ENCODE data around the gene SOX15.

The SOX15 gene

GRCh38 chr17:7557775-7558543, 31.9 kb downstream of the SOX15 start:
- DNase-seq (ENCODE audit: low read depth): peak; percentile 68

GRCh38 chr17:7557147-7557764, 32.6 kb downstream of the SOX15 start:
- no peak for DNase-seq (ENCODE audit: low read depth)

DNA sequence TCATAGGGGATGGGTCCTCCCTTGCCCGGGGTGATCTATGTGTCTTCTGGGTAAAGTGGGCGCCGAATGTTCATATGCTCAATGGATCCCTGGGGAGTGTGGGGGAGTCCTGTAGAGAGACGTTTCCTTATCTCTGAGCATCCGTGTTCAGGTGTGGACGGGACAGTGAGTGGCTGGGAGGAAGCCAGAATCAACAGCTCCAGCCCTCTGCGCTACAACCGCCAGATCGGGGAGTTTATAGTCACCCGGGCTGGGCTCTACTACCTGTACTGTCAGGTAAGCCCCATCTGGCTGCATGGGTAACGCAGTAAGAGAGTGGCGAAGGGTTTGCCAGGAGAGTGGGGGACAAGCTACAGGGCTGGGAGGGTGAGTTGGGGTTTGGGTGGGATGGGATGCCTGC, 33.3 kb downstream of the SOX15 start:
- DNase-seq (ENCODE audit: low read depth): no peak

DNA sequence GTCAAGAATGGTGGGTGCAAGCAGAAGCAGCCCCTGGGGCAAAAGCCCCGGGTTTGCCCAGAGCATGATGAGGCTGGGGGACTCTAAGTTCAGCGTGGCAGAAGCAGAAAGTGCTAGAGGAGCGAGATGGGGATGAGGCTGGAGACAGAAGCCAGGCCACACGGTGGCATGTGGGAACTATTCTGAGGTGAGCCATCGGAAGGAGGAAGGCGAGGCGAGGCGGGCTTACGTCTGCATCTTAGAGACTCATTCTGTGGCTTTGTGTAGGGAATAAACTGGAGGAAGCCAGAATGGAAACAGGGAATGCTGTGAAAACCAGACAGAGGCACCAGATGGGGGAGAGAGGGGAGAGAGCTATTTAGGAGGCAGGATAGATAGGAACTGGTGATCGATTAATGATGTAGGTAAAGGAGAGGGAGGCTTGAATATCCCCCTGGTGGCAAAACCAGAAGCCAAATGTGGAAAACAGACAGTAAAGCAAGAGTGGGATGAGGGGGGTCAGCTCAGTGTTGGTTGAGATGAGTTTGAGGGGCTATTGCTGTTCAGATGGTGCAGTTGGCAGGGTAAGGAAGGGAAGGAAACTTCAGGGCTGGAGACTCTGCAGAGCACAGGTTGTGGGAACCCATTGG, 34.5 kb downstream of the SOX15 start:
- no peak for DNase-seq (ENCODE audit: low read depth)

DNA sequence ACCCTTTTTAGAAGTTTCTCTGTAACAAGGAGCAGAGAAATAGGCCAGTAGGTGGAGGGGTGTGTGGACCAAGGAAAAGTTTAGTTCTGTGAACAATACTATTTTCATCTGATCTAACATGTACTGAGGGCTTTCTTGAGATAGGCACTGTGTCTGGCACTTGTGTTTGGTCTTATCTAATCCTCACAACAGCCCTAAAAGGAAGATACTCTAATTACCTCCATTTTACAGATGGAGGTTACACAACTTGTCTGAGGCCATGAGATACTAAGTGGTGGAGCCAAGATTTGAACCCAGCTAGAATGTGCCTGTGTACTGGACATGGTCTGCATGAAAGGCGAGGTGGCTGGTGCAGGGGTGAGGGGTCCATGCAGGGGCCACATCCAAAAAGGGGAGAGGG, 36.5 kb downstream of the SOX15 start:
- no peak for DNase-seq (ENCODE audit: low read depth)

DNA sequence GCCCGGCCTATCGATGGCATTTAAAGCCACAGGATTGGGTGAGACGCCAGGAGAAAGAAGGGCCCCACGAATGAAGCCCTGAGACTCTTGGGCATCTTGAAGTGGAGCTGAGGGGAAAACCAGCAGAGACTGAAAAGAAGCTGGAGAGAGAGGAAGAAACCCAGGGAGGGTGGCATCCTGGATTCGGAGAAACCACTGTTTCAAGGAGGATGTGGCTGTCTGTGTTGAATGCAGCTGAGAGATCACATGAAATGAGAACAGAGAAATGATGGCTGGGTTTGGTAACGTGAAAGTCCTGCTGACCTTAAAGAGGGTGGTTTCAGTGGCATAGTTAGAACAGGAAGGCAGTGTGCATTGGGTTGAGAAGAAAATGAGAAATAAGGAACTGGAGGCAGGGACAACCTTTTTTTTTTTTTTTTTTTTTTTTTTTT, 37.3 kb downstream of the SOX15 start:
- no peak for DNase-seq (ENCODE audit: low read depth)

DNA sequence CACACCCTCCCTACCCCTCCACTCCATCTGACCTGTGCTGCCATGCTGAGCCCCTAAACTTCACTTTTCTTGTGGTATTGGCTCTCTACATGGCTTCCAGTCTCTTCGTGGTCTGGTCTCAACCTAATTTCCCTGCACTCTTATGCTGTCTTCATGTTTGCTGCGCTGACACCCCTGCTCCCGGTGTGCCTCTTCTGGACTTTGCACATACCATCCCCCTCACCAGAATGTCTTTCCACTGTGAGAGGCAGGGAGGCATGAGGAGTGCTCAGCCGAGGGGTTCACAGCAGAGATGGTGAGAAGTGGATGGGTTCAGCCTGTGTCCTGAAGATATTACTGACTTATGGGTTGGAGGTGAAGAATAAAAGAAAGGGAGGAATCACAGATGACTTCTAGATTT, 38.5 kb downstream of the SOX15 start:
- no peak for DNase-seq (ENCODE audit: low read depth)

DNA sequence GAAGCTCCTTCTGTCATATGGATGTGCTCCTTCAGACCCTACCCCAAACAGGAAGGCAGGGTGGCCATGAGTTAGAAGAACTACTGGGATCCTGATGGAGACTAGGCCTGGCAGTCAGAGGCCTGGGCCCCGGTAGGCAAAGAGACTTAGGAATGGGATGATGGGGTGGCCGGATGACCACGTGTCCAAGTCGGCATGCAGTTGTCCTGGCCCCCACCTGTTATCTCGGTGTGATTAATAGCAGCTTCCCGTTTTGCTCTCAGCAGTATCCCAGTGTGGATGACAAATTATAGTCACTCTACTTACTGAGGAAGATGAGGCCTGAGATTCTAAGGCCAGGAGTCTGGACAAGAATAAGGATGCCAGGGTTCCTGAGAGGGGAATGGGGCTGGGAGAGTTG, 39.5 kb downstream of the SOX15 start:
- DNase-seq (ENCODE audit: low read depth): no peak

DNA sequence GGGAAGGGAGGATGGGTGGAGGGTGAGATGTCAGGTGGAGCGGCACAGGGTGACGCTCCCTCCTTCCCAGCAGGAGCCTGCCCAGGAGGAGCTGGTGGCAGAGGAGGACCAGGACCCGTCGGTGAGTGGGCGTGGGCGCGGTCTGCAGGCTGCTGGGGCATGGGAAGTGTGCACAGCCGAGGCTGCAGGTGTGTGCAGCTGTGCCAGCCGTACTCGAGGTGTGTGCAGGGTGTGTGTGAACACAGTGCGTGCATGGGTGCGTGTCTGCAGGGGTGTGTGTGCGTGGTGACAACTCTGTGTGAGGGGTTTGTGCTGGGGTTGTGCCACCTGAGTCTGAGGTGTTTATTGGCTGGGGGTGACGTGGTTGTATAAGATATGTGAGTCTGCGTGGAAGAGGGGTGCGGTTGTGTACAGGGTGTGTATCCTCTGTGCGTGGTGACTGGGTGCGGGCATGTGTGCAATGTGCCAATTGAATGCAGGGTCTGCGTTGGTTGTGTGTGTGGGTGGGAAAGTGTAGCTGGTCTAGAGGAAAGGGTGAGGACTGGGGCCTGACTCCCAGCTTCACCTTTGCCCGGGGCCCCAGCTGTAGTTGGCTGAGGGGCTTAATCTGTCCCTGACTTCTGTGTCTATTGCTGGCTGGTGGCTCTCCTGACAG, 40.4 kb downstream of the SOX15 start:
- DNase-seq (ENCODE audit: low read depth): no peak

- DNase-seq (ENCODE audit: low read depth): no peak
Observed at GRCh38 chr17:7548585-7549400, 41.1 kb downstream of the SOX15 start, which contains the start of gene TNFSF12. TSS of gene TNFSF12 (plus strand) at chr17:7549058. CDS start at chr17:7549154, 96 bp downstream.

DNA sequence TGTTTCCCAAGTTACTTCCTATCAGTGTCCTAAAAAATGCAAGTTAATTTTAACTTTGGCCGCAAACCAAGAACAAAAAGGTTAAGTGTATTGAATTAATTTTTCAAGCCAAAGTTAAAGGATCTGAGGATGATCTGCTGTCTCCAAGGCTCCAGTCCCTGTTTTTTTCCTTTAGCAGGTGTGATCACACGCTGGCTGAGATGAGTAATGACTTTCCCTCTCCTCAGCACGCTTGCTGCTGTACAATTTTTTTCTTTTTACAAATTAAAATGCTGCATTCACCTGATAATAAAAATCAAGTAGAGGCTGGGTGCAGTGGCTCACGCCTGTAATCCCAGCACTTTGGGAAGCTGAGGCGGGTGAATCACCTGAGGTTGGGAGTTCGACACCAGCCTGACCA, 45.0 kb downstream of the SOX15 start:
- no peak for DNase-seq (ENCODE audit: low read depth)

DNA sequence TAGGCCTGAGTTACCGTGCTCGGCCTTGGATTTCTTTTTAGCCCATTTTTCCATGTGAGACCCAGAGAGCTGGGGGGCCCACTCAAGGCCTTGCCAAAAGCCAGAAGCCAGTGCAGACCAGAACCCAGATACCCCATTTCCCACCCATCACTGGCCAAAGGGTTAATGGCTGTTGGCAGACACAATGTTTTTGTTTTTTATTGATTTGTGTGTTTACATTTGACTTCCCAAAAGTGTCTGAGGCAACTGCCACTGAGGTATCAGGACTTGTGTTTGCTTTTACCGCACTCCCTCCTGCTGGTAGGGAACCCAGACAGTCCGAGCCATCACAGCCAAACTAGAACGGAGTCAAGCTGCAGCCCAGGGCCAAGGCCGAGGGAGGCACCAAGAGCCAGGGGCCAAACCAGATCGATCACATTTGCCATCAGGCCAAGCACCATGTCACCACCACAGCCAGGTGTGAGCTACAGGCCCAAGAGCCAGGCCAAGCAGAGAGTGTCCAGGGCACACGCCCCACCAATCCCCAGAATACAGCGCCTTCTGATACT, 48.7 kb downstream of the SOX15 start:
- DNase-seq (ENCODE audit: low read depth): no peak

DNA sequence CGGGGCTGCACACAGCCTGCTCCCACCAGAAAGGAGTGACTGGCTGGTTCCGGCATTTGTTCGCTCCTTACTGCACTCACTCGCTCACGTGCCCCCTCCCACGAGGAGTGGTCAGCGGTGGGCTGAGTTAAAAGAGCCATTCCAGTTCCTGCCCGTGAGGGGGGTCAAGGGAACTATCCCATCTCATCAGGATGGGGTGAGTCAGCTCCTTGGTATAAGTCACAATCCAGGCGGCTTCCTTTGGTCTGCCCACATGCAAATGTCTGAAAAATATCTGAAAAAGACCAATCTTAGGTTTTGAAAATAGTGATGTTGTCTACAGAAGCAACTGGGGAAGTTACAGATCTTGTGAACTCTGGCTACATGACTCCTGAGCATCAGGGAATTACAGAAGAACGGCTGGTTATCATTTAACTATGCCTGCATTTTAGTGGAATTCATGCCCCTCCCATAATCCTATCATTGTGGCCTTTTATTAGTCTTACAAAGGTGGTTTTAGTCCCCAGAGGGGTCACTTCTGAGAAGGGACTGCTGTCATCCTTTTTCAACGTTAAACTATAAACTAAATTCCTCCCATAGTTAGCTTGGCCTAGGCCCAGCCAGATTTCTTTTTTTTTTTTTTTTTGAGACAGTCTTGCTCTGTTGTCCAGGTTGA, 50.9 kb downstream of the SOX15 start:
- no peak for DNase-seq (ENCODE audit: low read depth)
